HG03460 (cell line): ENCODE data around the gene RNF40.
"Not testable (repeated sequence)": the region's sequence is repeated elsewhere in the genome, so short reads cannot be mapped to it uniquely, and the experiment has no call there.

Source experiments
- ATAC-seq: cut with Tn5 transposase; IDR thresholded peaks from one replicate; pipeline ENCODE4 v1.9.1; 2021; ENCODE audit not compliant: unreplicated experiment

Gene RNF40

GRCh38 chr16:30813821-30814189, 51.7 kb downstream of the RNF40 start:
- no peak for ATAC-seq

- no peak for ATAC-seq
These were observed 54.6 kb downstream of the RNF40 start for GRCh38 chr16:30816769-30817168.

GRCh38 chr16:30820952-30821421, 58.9 kb downstream of the RNF40 start:
- no peak for ATAC-seq

GRCh38 chr16:30821441-30821840, 59.3 kb downstream of the RNF40 start:
- ATAC-seq: not testable (repeated sequence)

GRCh38 chr16:30821891-30822290, 59.8 kb downstream of the RNF40 start:
- ATAC-seq: no peak
